ENCODE measurements around the gene TTC34.
A peak's percentile ranks its signal among the peaks of the same experiment; 100 is the strongest.

The TTC34 gene

DNA sequence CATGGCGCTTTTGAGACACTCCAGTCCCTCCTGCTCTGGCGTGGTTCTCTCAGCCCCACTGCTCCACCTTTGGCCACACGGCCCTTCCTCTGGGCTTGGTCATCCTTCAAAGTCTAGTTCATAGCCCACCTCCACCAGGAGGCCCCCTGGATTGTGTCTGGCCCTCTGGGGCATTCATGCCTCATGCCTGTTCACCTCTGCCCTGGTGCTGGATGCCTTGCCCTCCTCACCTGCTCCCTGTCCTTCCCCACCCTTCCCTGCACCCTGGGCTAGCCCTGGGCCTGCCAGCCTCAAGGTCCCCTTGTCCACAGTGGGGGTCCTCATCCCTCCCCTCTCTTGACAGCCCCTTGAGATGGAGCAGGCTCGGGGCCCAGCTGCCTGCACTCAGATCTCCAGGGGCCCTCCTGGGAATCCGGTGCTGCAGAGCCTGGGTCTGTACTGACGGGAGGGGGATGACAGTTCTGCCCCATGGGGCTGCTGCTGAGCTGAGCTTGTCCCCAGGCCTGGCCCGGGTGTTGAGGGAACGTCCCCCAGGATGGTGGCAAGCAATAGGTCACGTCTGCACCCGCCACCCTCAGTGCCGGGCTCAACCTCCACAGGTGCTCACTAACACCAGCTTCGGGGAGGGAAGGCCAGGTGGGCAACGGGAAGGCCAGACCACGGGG lies 196.5 kb downstream of the TTC34 start:
- DNase-seq (ENCODE audit: low spot score) = no peak

DNA sequence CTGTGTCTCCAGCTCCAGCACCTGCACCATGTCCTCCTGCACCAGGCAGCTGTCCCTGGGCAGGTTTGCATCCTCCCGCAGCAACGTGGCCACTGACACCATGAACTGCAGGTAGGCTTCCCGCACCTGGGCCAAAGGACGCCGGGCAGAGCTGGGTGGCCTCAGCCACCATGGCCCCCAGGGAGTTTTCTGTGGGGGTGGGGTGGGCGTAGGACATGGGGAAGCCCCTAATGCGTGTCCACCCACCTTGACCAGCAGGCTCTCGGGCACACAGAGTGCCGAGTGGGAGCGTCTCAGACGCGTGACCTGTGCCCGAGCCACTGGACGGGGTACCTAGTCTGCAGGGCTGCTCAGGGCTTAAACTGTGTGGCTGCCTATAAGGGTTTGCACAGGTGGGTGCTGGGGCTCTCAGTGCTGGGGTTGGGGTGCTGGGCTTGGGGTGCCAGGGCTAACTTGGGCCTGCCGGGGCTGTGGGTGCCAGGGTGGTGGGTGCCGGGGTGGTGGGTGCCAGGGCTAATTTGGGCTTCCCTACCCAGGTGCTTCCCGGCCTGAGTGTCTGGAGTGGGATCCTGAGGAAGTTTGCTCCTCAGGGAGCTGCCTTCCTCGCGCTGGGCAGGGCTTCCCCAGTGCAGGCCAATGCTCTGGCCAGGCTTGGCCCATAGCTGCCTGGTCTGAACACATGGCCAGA lies 197.2 kb downstream of the TTC34 start:
- no peak for DNase-seq (ENCODE audit: low spot score)

DNA sequence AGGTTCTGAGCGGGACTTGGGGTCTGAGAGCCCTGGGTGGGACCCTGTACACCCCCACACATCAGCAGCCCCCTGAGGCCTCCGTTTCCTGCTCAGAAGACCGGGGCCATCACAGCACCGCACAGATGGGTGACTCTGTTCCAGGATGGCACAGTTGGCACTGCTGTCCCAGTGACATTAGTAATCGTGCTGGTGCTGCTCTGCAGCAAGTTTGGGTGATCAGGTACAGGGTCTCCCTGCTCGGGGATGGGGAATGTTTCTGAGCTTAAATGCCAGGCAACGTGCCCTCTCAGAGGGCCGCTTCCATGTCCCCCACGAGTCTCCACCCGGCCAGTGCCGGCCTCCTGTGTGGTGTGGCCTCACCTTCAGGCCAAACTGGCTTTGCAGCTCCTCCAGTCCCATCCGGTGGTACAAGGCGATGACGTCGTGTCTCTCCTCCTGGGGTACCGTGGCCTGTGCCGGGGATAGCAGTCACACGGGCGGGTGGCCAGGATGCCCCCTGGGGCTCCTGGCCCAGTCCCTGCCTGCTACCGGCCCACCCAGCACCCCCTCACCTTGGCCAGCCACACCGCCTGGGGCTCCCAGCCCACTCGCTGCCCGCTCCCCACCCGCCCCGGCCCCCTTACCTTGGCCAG lies 197.9 kb downstream of the TTC34 start:
- no peak for DNase-seq (ENCODE audit: low spot score)

DNA sequence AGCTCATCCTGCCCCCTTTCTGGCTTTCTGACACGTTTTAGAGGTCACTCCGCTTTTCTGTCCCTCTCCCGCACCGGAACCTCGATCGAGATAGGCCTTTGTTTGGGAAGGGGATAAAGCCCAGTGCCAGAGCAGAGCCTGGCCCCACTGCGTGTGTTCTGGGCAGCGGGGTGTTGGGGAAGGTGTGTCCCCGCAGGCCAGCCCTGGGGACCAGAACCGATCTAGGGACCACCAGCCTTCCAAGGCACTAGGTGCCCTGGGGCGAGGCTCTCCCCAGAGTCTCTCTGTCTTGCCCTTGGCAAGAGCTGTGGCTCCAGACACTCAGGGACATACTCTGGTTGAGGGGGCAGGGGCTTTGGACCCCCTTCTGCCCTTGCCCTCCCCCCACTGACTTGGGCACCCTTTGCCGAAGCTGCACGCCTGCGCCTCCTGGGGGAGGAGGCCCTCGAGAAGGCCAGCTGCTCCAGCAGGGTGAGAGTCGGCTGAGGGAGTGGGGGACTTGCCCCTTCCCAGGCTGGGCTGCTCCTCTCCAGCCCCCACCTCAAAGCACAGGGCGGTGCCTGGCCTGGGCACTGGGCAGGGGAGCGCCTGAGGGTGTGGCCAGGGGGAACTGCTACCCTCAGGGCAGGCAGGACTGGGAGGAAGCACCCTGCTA lies 198.5 kb downstream of the TTC34 start:
- DNase-seq (ENCODE audit: low spot score) = no peak

DNA sequence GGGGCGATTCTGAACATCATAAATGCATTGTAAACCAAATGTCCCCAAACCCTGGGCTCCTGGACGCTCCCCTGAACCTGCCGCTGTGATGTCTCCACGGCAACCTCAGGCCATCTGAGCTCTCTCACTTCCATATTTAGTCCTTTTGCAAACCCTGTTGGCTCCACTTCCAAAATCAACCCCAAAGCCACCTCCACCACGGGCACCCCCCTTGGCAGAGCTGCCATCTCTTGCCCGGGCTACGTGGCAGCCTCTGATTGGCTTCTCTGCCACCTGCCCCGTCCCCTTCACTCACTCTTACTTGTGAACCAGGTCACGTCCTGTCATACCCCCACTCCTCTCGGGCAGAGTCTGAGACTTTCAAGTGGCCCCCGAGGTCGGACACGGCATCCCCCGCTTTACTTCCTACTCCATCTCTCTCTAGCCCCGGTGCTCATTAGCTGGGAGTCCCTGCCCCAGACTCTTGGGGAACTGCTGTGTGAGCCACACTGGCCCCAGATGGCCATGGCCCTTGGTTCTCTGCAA lies 199.1 kb downstream of the TTC34 start:
- no peak for DNase-seq (ENCODE audit: low spot score)

DNA sequence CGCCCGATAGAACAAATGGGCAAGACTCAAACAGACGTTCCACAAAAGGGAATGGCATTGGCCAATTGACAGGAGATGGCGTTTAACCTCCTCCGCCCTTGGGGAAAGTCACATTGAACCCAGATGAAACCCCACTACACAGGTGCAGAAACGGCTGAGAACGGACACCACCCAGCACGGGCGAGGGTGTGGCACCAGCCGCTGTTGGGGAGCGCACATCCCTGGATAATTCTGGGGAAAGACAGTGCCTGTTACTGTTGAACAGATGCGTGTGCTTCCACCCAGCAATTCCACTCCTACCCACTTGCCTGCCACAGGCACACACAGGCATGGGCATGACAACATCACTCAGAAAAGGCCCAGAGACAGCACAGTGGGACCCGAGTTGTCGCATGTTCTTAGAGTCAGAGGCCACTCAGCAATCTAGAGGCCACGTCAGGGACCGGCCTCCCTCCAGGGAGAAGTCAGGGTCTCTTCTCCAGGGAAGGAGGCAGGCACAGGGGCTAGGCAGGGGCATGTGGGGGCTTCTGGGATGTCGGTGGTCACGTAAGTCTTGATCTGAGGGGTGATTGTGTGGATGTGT lies 199.7 kb downstream of the TTC34 start:
- no peak for DNase-seq (ENCODE audit: low spot score)

DNA sequence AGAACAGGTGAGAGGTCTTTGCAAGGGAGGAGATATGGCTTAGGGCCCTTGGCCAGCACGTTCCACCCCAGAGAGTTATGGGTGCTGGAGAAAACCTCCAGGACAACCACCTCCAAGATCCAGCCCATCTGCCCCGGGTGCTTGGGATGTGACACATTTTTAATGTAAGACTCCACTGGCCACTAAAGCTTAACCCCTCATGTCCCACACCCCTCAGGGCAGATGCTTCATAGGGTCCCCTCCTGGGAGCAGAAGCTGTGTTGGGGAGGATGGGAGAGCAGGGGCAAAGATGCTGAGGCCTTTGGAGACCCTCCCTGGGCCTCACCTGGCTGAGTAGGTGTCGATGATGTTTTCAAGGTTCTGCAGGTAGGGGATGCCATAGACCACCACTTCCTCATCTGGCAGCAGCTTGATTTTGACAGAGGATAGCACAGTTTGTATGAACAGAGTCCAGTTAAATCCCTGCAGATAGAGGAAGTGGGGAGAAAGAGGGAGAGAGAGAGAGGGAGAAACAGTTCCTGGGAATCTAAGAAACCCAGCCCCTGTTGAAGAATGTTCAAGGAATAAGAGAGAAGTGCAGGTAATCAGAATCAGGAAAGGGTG lies 203.1 kb downstream of the TTC34 start:
- no peak for DNase-seq (ENCODE audit: low spot score)

DNA sequence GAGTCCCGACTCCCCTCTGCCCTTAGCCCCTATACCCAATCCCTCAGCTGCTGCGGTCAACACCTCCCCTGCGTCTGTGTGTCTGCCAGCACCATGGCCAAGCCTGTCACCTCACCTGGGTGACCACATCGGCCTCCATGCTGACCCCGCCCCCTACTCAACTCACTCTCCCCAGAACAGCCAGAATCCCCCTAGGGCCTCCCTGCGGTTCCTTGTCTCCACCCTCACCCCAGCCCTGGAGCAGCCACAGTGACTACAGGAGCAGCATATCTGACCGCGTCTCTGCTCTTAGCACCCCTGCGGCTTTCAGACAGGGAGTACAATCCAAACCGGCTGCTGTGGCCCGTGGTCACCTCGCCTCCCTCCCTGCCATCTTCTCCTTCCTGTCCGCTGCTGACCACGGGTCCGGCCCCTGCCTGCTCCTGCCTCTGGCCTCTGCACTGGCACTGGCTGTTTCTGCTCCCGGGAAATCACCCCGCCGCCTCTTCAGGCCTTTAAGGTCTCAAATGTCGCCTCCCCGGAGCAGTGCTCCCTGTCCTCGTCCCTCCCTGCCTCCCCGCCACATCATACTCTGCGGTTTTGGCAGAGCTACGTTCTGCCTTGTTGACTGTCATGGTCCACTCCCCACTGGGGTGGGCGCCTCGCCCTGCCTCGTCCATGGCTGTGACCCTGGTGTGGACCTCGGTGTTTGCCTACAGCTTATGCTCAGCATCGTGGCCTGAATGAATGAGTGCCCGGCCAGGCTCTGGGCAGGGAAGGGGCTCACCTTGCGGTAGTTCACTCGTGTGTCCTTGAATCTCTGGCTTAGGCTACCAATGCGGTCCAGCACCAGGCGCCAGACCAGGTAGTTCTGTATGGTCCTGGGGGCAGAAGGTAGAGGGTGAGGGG lies 203.8 kb downstream of the TTC34 start:
- DNase-seq (ENCODE audit: low spot score) = no peak

DNA sequence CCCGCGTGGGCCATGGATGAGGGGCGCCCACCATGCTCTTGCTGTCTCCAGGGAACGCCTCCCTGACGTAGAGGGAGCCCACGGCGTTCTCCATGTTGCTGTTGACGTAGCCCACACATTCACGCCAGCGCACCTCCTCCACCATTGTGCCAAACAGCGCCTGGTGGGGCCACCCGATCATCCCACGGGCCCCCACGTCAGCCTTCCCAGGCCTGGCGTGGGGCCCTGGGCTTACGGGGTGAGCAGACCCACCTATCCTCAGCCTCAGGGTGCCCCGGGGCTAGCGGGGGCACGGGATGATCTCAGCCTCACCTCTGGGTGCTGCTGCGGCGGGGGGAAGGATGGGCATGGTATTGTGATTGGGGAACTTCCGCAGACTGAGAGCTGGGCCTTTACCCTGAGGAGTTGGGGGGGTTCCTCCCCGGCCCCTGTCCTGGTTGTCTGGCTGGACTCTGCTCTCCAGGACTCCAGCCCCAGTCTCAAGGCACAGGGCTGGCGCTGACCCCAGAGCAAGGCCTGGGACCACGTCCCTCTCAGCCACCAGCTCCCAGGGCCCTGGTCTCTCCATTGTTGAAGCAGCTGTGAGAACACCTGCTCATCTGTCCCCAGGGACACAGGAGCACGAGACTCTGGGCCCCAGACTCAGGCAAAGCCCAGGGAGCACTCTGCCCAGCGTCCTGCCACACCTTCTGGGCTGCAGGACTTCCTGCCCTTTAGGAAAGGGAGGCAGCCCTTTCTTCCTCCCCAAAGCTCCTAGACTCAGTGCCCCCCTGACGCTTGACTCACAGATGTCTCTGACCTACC lies 204.8 kb downstream of the TTC34 start:
- peak; percentile 26 for DNase-seq (ENCODE audit: low spot score)

DNA sequence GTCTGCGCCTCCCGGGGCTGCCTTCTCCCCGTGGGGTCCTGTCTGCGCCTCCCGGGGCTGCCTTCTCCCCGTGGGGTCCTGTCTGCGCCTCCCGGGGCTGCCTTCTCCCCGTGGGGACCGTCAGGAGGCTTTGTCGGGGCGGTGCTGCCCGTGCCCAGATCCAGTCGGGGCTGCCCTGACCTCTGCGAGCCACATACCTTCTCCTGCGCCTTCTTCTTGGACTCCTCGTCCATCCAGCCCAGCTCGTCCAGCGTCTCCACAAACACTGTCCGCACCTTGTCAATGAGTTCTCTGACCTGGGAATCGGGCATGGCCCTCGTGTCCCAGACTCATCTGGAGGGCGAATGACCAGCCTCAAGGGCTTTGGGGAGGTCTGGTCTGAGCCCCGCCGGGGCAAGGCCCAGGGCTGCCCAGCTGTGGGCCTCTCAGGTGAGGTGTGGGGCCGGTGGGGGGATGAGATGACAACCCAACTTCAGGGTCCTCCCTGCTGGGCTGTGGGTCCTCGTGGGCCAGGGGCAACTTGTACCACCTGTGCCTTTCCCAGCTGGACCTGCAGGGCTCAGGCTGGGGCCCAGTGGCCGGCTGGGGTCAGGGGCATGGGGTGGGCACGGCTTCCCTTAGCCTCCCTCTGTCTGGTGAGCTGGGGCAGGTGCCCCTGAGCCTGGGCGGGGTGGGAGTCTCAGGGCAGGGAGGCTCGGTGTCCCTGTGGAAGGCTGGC lies 205.5 kb downstream of the TTC34 start:
- no peak for DNase-seq (ENCODE audit: low spot score)

DNA sequence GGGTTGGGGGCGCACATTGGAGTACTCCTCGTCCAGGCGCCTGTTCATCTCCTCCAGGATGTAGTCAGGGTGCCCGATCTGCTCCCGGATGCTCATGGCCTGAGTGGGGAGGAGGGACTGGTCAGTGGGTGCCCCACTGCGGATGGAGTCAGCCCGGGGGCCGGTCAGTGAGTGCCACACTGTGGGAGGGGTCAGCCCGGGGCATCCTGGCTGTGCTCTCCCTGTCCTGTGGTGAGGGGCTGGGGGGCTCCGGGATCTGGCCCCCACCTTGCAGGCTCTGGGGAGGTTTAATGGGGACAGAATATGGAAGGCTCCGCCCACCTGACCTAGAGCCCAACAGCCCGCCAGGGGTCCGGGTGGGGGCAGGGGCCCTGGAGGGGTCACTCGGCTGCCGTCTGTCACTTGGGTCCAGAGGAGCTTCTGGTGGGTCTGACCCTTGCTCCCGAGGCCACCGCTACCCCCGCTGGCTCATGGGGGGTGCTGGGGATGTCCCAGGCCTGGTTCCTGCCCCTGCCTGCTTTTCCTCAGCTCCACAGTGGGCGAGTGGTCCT lies 206.2 kb downstream of the TTC34 start:
- no peak for DNase-seq (ENCODE audit: low spot score)

DNA sequence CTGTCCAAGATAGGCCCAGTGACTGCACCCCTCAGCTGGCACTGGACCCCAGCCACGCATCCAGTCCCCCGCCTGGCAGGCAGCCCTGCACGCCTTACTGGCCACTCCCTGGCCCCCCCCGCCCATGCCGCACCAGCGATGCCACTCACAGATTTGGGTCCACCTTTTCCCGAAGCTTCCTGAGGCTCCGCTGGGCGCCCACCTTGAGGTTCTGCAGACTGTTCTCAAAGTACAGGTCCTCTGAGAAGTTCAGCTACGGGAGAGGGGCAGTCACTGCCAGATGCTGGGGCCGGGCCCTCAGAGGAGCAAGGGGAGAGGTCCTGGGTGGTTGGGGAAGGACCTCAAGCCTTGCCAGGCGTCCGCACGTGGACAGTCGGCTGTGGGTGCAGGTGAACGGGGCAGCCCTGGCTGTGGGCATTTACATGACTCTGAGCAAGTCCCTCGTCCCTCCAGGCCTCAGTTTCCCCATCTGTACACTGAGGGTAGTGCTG lies 206.8 kb downstream of the TTC34 start:
- DNase-seq (ENCODE audit: low spot score) = no peak

DNA sequence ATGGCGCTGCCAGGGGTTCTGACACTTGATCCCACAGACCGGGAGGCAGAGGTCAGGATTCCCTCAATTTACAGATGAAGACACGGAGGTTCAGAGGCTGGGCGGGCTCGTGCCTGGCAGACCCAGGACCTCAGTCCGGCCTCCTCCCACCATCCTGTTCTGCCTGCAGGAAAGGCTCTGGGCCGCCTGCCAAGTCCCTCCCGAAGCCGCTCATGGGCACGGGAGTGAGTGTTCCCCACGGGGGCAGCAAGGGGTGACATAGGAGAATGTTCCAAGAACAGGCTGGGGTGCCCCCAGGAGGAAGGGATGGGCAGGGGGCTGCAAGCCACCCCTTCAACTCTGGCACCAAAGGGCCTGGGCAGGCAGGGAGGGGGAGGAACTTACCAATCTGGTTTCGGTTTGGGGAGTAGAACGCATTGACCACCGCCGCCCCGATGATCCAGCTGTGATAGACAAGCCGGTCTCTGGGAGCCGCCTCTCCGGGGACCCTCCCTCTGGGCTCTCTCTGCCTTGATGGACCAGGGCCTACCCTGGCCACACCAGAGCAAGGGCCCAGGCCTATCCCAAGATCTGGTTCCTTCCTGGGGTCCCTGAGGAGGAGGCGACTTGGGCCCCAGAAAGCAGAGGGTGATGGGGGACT lies 207.4 kb downstream of the TTC34 start:
- DNase-seq (ENCODE audit: low spot score) = no peak

DNA sequence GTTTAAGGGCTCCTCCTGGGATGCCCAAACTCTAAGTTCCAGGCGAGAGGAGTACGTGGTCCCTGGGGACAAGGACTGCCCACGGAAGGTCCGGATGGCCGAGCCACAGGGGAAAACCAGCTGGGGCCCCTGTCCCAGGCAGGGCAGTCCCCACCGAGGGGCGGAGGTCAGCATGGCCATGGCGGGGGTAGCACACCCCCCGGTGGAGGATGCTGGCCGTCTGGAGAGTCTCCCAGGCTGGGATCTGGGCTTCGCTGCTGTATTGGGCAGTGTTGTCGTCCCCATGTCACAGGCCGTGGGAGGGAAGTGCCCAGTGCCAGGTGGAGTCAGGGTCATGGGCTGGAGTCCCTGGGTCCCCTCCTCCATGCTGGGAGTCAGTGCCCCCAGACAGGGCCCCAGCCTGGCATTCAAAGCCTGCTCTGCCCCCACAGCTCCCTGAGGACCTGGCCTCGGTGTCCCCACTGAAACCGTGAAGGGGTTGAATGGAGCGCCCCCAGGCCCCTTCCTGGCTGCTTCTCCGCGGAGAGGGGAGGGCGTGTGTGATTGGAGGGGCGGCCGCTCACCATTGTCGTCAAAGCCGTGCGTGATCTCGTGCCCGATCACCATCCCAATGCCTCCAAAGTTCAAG lies 208.1 kb downstream of the TTC34 start:
- DNase-seq (ENCODE audit: low spot score) = no peak

DNA sequence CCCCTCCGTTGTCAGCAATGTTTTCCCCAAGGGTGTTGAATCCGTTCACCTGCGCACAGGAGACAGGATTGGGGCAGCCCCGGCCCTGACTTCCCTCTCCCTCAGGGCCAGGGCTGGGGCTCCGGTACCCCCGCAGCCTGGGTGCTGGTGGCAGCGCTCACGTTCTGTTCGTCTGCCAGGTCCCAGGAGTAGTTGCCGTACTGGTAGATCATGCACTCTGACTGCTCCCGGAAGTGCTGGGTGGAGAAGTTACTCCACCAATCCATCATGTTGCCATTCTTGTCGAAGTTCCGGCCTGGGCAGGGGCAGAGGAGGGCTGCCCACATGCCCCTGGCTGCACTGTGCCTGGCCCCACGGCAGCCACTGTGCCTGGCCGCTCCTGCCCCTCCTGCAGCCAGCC lies 208.8 kb downstream of the TTC34 start:
- no peak for DNase-seq (ENCODE audit: low spot score)

DNA sequence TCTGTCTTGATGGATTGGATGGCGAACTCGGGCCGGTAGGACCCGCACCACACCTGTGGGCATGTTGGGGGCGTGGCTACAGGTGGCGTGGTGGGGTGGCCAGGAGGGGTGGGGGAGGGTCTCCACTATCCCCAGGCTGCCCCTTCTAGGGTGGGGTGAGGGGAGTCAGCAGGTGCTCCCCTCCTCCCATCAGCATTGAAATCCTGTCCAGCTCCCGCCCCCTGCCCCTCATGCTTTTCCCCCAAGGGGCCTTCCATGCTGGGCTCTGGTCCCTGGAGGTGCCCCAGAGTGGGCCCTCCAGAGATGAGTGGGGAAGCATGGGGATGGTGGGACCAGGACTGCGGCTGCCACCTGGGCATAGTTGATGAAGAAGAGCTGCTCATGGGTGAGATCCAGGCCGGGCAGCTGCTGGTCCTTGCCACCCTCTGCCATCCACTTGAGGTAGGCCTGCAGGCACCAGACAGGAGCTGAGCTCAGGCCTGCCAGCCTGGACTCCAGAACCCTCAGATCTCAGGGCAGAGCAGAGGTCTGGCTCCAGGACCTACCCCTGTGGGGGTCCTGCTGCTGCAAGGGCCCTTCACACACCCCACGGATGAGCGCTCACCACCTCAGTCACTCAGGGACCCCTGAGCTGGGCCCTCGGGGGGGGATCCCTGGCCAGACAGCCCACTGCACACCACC lies 209.8 kb downstream of the TTC34 start:
- DNase-seq (ENCODE audit: low spot score) = no peak

DNA sequence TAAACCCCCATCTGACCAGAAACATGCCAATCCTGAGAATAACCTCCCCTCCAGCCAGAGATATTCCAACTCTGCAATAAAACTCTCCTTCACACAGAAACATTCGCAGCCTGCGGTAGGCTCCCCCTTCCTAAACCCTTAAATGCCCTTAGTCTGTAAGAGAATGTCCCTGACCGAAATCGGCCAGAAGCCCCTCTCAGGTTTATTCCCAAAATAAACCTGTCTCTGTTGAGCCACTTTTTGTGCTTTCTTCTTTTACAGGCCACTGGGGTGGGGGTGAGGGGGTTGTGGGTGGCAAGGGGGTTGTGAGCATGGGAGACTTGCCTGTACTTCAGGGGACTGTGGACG lies 210.3 kb downstream of the TTC34 start:
- DNase-seq (ENCODE audit: low spot score) = no peak

All from D341Med (cell line).